Activated gamma-delta T cell (primary cell): ENCODE data around the gene ZBTB17.
"Not testable (repeated sequence)": the region's sequence is repeated elsewhere in the genome, so short reads cannot be mapped to it uniquely, and the experiment has no call there.

ENCODE experiments used
- DNase-seq: peaks from one replicate; lab custom pipeline; 2025; lab: John Stamatoyannopoulos, UW

Gene ZBTB17

GRCh38 chr1:15935056-15935950 is 40.6 kb downstream of the ZBTB17 start:
- no peak for DNase-seq

GRCh38 chr1:15934211-15935055 is 41.5 kb downstream of the ZBTB17 start:
- no peak for DNase-seq

GRCh38 chr1:15933684-15934083 is 42.2 kb downstream of the ZBTB17 start:
- no peak for DNase-seq

GRCh38 chr1:15932612-15933011 is 43.3 kb downstream of the ZBTB17 start:
- DNase-seq, result no peak

GRCh38 chr1:15931884-15932283 is 44.0 kb downstream of the ZBTB17 start:
- DNase-seq, result no peak

- no peak for DNase-seq
These were observed 44.5 kb downstream of the ZBTB17 start for GRCh38 chr1:15931401-15931800.

- DNase-seq, result no peak
These were observed 46.6 kb downstream of the ZBTB17 start for GRCh38 chr1:15928971-15929965.

- DNase-seq, result not testable (repeated sequence)
These were observed 49.5 kb downstream of the ZBTB17 start for GRCh38 chr1:15926448-15926847.

GRCh38 chr1:15923241-15923640 is 52.7 kb downstream of the ZBTB17 start:
- DNase-seq, result no peak

- no peak for DNase-seq
These were observed 56.8 kb downstream of the ZBTB17 start for GRCh38 chr1:15918962-15919715.

GRCh38 chr1:15916916-15917315 is 59.0 kb downstream of the ZBTB17 start:
- DNase-seq, result no peak

- DNase-seq, result no peak
These were observed 59.5 kb downstream of the ZBTB17 start for GRCh38 chr1:15916417-15916816.

GRCh38 chr1:15915991-15916390 is 59.9 kb downstream of the ZBTB17 start:
- DNase-seq, result no peak

- not testable (repeated sequence) for DNase-seq
These were observed 62.3 kb downstream of the ZBTB17 start for GRCh38 chr1:15913607-15914006.

GRCh38 chr1:15911927-15912326 is 64.0 kb downstream of the ZBTB17 start:
- DNase-seq, result no peak

GRCh38 chr1:15911141-15911540 is 64.8 kb downstream of the ZBTB17 start:
- DNase-seq, result no peak

- no peak for DNase-seq
These were observed 67.3 kb downstream of the ZBTB17 start for GRCh38 chr1:15908597-15908996.

- DNase-seq, result no peak
These were observed 73.0 kb downstream of the ZBTB17 start for GRCh38 chr1:15902882-15903281.

GRCh38 chr1:15900662-15901279 is 75.1 kb downstream of the ZBTB17 start:
- no peak for DNase-seq

GRCh38 chr1:15899266-15899665 is 76.6 kb downstream of the ZBTB17 start:
- DNase-seq, result no peak
